ENCODE data around the gene OPHN1. TPM values are rescaled to one million over a fixed set of nuclear protein-coding genes. Genes with fewer than 3 reads are reported as not detected.

Gene OPHN1
- total RNA-seq, 4 donors from 2014 or later, result 6.9 to 14.0 (median 10.2) TPM

DNA sequence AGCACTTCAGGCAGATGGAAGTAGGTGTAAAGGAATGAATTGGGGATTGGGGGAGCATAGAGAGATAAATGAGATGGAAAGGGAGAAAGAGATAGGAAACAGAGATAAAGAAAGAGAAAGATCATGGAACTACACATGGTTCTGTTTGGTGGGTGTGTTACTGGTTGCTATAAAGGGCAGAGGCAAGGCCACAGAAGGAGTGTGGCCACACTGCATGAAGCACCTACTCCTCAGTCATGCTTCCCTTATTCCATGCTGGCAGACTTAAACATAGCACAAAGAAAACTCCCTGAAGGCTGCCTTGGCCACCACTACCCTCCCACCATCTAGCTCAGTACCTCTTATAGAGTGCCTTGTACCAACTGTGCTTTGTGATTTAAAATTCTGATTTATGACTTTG lies 56.9 kb downstream of the OPHN1 start:
- no peaks in the 10 kb centered on the region for H3K36me3 ChIP-seq
- no peaks in the 10 kb centered on the region for H3K27me3 ChIP-seq
- H3K4me1 ChIP-seq, result no peaks in the 10 kb centered on the region
- H3K4me3 ChIP-seq, result no peak overlapping the region
- TF ChIP-seq POLR2AphosphoS5 (IDR thresholded peaks at IDR 0.05), result no peak
- no peaks in the 10 kb centered on the region for H3K9me3 ChIP-seq
- no peak for ATAC-seq
- no peak overlapping the region for H3K27ac ChIP-seq

DNA sequence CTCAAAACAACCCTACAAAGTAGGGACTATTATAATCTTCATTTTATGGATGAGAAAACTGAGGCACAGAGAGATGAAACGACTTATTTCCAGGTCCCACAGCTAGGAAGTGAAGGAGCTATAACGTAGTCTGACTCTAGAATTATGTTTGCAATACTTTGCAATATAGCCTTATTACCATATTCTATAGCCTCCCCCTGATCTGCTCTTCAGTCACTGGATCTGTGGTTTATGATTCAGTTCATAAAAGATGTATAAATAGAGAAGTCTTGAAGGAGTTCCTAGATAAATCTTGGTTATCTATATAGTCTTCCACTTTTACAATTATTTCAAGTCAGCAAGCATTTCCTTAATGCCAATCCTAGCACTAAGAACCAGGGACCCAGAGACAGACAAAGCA lies 57.5 kb downstream of the OPHN1 start:
- no peaks in the 10 kb centered on the region for H3K9me3 ChIP-seq
- no peak for TF ChIP-seq POLR2A (IDR thresholded peaks at IDR 0.05)
- TF ChIP-seq POLR2AphosphoS5 (IDR thresholded peaks at IDR 0.05), result no peak
- TF ChIP-seq, protein P1, sequence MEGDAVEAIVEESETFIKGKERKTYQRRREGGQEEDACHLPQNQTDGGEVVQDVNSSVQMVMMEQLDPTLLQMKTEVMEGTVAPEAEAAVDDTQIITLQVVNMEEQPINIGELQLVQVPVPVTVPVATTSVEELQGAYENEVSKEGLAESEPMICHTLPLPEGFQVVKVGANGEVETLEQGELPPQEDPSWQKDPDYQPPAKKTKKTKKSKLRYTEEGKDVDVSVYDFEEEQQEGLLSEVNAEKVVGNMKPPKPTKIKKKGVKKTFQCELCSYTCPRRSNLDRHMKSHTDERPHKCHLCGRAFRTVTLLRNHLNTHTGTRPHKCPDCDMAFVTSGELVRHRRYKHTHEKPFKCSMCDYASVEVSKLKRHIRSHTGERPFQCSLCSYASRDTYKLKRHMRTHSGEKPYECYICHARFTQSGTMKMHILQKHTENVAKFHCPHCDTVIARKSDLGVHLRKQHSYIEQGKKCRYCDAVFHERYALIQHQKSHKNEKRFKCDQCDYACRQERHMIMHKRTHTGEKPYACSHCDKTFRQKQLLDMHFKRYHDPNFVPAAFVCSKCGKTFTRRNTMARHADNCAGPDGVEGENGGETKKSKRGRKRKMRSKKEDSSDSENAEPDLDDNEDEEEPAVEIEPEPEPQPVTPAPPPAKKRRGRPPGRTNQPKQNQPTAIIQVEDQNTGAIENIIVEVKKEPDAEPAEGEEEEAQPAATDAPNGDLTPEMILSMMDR (IDR thresholded peaks at IDR 0.05), result no peak
- no peak for TF ChIP-seq EP300 (IDR thresholded peaks at IDR 0.05)
- 81 to 92% methylated on average over 2 of the region's 2 CpGs for WGBS, 2 donors (ENCODE audit: low coverage in 1 of 2)
- no peaks in the 10 kb centered on the region for H3K27me3 ChIP-seq
- H3K27ac ChIP-seq, result no peak overlapping the region
- H3K4me3 ChIP-seq, result no peak overlapping the region
- H3K36me3 ChIP-seq, result no peaks in the 10 kb centered on the region
- no peaks in the 10 kb centered on the region for H3K4me1 ChIP-seq
- ATAC-seq, result no peak

DNA sequence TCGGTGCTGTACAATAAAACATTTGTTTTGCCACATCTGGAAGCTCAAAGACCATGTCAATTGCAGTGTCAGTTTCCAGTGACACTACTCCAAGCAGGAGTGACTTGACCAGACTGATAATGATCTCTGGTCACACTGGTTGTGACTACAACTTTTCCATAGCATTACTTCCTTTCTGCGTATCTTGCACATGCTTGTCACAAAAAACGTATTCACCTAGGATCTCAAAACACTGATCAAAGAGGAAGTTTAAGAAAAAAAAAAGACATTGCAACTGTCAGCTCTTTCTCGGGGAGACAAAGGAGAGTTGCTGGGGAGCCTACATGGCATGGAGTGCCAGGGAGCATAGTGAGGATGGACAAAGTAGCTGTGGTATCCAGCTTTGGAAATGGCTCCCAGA lies 60.6 kb downstream of the OPHN1 start:
- Histone ChIP-seq H3K4me1 (no peaks in the 10 kb centered on the region), H3K4me3 (no peak overlapping the region), H3K9me3 (no peaks in the 10 kb centered on the region), H3K36me3 (no peaks in the 10 kb centered on the region), H3K27me3 (no peaks in the 10 kb centered on the region), H3K27ac (no peak overlapping the region)
- no peak for TF ChIP-seq POLR2A (IDR thresholded peaks at IDR 0.05)
- TF ChIP-seq, protein P1 (IDR thresholded peaks at IDR 0.05), result no peak
- no peak for TF ChIP-seq POLR2AphosphoS5 (IDR thresholded peaks at IDR 0.05)
- TF ChIP-seq EP300 (IDR thresholded peaks at IDR 0.05), result no peak
- ATAC-seq, result no peak
- WGBS, 2 donors (ENCODE audit: low coverage in 1 of 2), result 84 to 88% methylated on average over 4 of the region's 4 CpGs

DNA sequence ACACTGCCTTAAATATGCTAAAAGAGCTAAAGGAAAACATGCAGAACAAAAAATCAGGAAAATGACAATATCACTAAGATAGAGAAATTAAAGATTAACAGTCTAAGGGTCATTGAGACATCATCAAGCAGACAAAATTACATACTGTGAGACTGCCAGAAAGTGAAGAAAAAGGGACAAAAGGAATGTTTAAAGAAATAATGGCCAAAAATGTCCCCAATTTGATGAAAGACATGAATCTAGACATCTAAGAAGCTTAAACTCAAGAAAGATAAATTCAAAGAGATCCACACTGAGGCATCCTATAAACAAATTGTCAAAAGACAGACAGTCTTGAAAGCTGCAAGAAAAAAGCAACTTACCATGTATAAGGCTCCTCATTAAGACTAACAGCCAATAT lies 63.7 kb downstream of the OPHN1 start:
- H3K4me1 ChIP-seq, result no peaks in the 10 kb centered on the region
- no peak for TF ChIP-seq EP300 (IDR thresholded peaks at IDR 0.05)
- TF ChIP-seq, protein P1 (IDR thresholded peaks at IDR 0.05), result no peak
- TF ChIP-seq POLR2AphosphoS5 (IDR thresholded peaks at IDR 0.05), result no peak
- TF ChIP-seq POLR2A (IDR thresholded peaks at IDR 0.05), result no peak
- no peaks in the 10 kb centered on the region for H3K36me3 ChIP-seq
- no peaks in the 10 kb centered on the region for H3K9me3 ChIP-seq
- no peaks in the 10 kb centered on the region for H3K27me3 ChIP-seq
- no peak overlapping the region for H3K27ac ChIP-seq
- no peak for ATAC-seq
- no peak overlapping the region for H3K4me3 ChIP-seq

DNA sequence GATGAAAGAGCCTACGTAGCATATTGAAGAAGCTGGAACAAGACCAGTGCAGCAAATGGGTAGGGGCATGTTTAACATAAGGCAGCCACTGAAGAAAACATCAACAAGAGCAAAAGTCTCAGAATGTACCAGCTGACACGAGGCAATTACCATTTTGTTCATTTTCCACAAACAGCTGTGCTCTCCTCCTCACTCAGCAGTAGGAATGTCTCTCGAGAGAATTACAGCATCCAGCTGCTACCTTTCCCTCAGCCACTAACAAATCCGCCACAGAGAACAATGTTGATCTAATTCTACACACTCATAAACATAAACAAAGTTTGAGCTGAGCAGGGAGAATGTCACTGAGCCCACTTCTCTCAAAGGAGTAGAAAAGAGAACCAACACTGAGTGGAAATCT lies 68.0 kb downstream of the OPHN1 start:
- no peak overlapping the region for H3K27ac ChIP-seq
- H3K4me3 ChIP-seq, result no peak overlapping the region
- no peaks in the 10 kb centered on the region for H3K9me3 ChIP-seq
- no peaks in the 10 kb centered on the region for H3K4me1 ChIP-seq
- TF ChIP-seq, protein P1 (IDR thresholded peaks at IDR 0.05), result no peak
- TF ChIP-seq POLR2A (IDR thresholded peaks at IDR 0.05) (no peak), POLR2AphosphoS5 (IDR thresholded peaks at IDR 0.05) (no peak), EP300 (IDR thresholded peaks at IDR 0.05) (no peak)
- no peaks in the 10 kb centered on the region for H3K27me3 ChIP-seq
- no peak for ATAC-seq
- WGBS, 2 donors (ENCODE audit: low coverage in 1 of 2), result 40 to 53% methylated on average over 3 to 4 of the region's 4 CpGs
- H3K36me3 ChIP-seq, result no peaks in the 10 kb centered on the region

DNA sequence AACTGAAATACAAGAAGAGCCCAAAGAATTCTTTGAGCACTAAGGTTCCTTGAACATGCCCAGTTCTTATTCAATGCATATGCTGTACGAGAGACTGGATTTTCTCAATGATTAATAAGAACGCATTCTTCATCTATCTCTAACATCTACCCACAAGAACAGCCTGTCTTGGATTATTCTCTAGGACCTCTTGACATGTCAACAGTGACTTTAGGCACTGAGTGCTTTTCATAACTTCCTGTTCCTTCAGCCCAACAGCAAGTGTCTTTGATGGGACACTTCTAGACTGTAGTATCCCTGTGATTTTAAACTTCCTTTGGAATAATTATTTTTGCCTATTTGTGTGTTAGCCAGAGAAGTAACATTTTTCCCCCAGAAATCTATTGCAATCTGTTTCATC lies 69.3 kb downstream of the OPHN1 start:
- Histone ChIP-seq H3K4me1 (no peaks in the 10 kb centered on the region), H3K36me3 (no peaks in the 10 kb centered on the region), H3K27me3 (no peaks in the 10 kb centered on the region), H3K9me3 (no peaks in the 10 kb centered on the region), H3K27ac (no peak overlapping the region), H3K4me3 (no peak overlapping the region)
- no peak for ATAC-seq
- WGBS, 2 donors (ENCODE audit: low coverage in 1 of 2), result 78 to 79% methylated on average over 2 of the region's 2 CpGs
- TF ChIP-seq POLR2A (IDR thresholded peaks at IDR 0.05), result no peak
- TF ChIP-seq, protein P1 (IDR thresholded peaks at IDR 0.05), result no peak
- TF ChIP-seq EP300 (IDR thresholded peaks at IDR 0.05), result no peak
- TF ChIP-seq POLR2AphosphoS5 (IDR thresholded peaks at IDR 0.05), result no peak

Data from gastroesophageal sphincter (tissue), 4 donors.